OCI-LY7 (cell line): ENCODE measurements around the gene WIPF3.

ENCODE experiments used
- EZH2phosphoT487 ChIP-seq: fragments of 200-600 bp; sonication (generic); IDR thresholded peaks from 2 replicates; pipeline ENCODE4 v1.6.1; 2018; ENCODE audit warnings: low read depth, borderline replicate concordance, mild to moderate bottlenecking, mixed run types, antibody characterized with exemption, low read length, moderate library complexity, mixed read lengths
- TF ChIP-seq, protein P1 (sequence below): fragments of 200-600 bp; sonication (generic); conservative IDR thresholded peaks from 2 replicates; pipeline ENCODE4 v1.5.1; 2014; ENCODE audit warnings: mild to moderate bottlenecking, antibody characterized with exemption, low read length, moderate library complexity, mixed read lengths

DNA sequence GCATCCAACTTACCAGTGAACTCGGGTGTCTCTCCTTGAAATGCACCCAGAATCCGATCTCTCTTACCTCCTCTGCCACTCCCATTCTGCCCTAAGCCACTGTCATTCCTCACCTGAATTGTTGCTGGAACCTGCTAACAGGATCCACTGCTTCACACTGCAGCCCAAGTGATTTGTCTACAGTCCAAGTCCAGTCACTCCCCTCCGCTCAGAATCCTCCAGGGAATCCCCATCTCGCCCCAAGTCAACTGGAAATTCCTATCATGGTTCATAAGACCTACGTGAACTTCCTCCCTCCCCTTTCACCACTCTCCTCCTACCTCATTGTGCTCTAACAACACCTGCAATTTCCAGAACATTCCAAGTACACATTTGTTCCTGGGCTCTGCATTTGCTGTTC lies 92.0 kb downstream of the WIPF3 start:
- TF ChIP-seq, protein P1, sequence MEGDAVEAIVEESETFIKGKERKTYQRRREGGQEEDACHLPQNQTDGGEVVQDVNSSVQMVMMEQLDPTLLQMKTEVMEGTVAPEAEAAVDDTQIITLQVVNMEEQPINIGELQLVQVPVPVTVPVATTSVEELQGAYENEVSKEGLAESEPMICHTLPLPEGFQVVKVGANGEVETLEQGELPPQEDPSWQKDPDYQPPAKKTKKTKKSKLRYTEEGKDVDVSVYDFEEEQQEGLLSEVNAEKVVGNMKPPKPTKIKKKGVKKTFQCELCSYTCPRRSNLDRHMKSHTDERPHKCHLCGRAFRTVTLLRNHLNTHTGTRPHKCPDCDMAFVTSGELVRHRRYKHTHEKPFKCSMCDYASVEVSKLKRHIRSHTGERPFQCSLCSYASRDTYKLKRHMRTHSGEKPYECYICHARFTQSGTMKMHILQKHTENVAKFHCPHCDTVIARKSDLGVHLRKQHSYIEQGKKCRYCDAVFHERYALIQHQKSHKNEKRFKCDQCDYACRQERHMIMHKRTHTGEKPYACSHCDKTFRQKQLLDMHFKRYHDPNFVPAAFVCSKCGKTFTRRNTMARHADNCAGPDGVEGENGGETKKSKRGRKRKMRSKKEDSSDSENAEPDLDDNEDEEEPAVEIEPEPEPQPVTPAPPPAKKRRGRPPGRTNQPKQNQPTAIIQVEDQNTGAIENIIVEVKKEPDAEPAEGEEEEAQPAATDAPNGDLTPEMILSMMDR, result no peak
- TF ChIP-seq EZH2phosphoT487, result no peak
